ENCODE measurements around the gene CD19.

DNA sequence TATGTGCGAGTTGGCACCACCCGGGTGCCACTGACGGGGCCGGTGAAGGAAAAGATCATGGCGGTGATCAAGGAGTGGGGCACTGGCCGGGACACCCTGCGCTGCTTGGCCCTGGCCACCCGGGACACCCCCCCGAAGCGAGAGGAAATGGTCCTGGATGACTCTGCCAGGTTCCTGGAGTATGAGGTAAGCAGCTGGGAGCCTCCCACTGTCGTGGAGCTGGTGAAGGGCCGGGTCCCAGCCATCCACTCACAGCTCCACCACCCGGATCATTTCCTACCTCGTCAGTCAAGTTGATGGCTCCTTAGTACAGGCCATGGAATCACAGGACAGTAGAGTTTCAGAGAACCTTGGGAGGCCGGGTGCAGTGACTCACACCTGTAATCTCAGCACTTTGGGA is 33.5 kb upstream of the CD19 start:
- TF ChIP-seq POLR2A (IDR thresholded peaks at IDR 0.05) (no peak), EP300 (IDR thresholded peaks at IDR 0.05) (no peak), CTCF (IDR thresholded peaks at IDR 0.05) (no peak)

All from sigmoid colon (tissue), 4 donors.